H9 (cell line): Measurements from ENCODE around the gene RASL12. TPM values are rescaled to one million over a fixed set of nuclear protein-coding genes. Genes with fewer than 3 reads are reported as not detected.

ENCODE experiments used
- DNase-seq: peaks from one replicate; pipeline ENCODE4 v3.0.0-alpha.2; 2017
- H2AFZ ChIP-seq: one replicate; pipeline ENCODE4 v1.6.1; 2013; ENCODE audit warnings: mild to moderate bottlenecking, low read length, control low read depth, moderate library complexity
- H2AK5ac ChIP-seq: 2 replicates; pipeline ENCODE4 v1.6.1; 2013; ENCODE audit warnings: low read length, control low read depth, mixed read lengths; ENCODE audit not compliant: insufficient read length
- H2BK120ac ChIP-seq: one replicate; pipeline ENCODE4 v1.6.1; 2013; ENCODE audit warnings: low read depth, mild to moderate bottlenecking, low read length, control low read depth, inconsistent platforms; ENCODE audit not compliant: poor library complexity, severe bottlenecking
- H2BK12ac ChIP-seq: 2 replicates; pipeline ENCODE4 v1.6.1; 2013; ENCODE audit warnings: low read length, control low read depth, mixed read lengths, low read depth; ENCODE audit not compliant: insufficient read length
- H2BK15ac ChIP-seq: 2 replicates; pipeline ENCODE4 v1.6.1; 2013; ENCODE audit warnings: low read depth, low read length, control low read depth
- H2BK20ac ChIP-seq: one replicate; pipeline ENCODE4 v1.6.1; 2013; ENCODE audit warnings: low read depth, mild to moderate bottlenecking, low read length, control low read depth, inconsistent platforms; ENCODE audit not compliant: poor library complexity, severe bottlenecking
- H2BK5ac ChIP-seq: 2 replicates; pipeline ENCODE4 v1.6.1; 2013; ENCODE audit warnings: low read length, control low read depth, mixed read lengths; ENCODE audit not compliant: insufficient read length
- H3K14ac ChIP-seq: 2 replicates; pipeline ENCODE4 v1.6.1; 2013; ENCODE audit warnings: low read length, control low read depth; ENCODE audit not compliant: insufficient read depth
- H3K18ac ChIP-seq: 2 replicates; pipeline ENCODE4 v1.6.1; 2013; ENCODE audit warnings: low read depth, mild to moderate bottlenecking, mixed read lengths, low read length, control low read depth; ENCODE audit not compliant: insufficient read length
- H3K23ac ChIP-seq: 2 replicates; pipeline ENCODE4 v1.6.1; 2013; ENCODE audit warnings: low read length, control low read depth, mixed read lengths, low read depth; ENCODE audit not compliant: insufficient read length
- H3K23me2 ChIP-seq: 2 replicates; pipeline ENCODE4 v1.6.1; 2013; ENCODE audit warnings: low read depth, mild to moderate bottlenecking, mixed read lengths, low read length, control low read depth; ENCODE audit not compliant: insufficient read length, poor library complexity, severe bottlenecking
- H3K27ac ChIP-seq: 2 replicates; pipeline ENCODE4 v1.5.1; 2013; ENCODE audit warnings: low read length, control low read depth, mixed read lengths, low read depth; ENCODE audit not compliant: insufficient read length
- H3K27me3 ChIP-seq: 2 replicates; pipeline ENCODE4 v1.6.1; 2013; ENCODE audit warnings: low read length, control low read depth, inconsistent platforms; ENCODE audit not compliant: insufficient read depth
- H3K4ac ChIP-seq: 2 replicates; pipeline ENCODE4 v1.6.1; 2013; ENCODE audit warnings: low read depth, mild to moderate bottlenecking, control low read depth, inconsistent platforms, low read length, moderate library complexity
- H3K4me1 ChIP-seq: 2 replicates; pipeline ENCODE4 v1.6.1; 2013; ENCODE audit warnings: low read length, control low read depth, inconsistent platforms; ENCODE audit not compliant: insufficient read depth
- H3K4me2 ChIP-seq: 2 replicates; pipeline ENCODE4 v1.6.1; 2013; ENCODE audit warnings: low read length, control low read depth, mixed read lengths; ENCODE audit not compliant: insufficient read length, insufficient read depth
- H3K56ac ChIP-seq: 2 replicates; pipeline ENCODE4 v1.6.1; 2013; ENCODE audit warnings: low read depth, mild to moderate bottlenecking, mixed read lengths, low read length, control low read depth; ENCODE audit not compliant: insufficient read length
- H3K79me1 ChIP-seq: 2 replicates; pipeline ENCODE4 v1.6.1; 2013; ENCODE audit warnings: low read depth, mild to moderate bottlenecking, moderate library complexity, low read length, control low read depth, inconsistent platforms; ENCODE audit not compliant: insufficient read depth, poor library complexity, severe bottlenecking
- H3K79me2 ChIP-seq: 2 replicates; pipeline ENCODE4 v1.6.1; 2013; ENCODE audit warnings: low read length, control low read depth, inconsistent platforms; ENCODE audit not compliant: insufficient read depth
- H3K9ac ChIP-seq: 2 replicates; pipeline ENCODE4 v1.6.1; 2013; ENCODE audit warnings: low read length, control low read depth, mixed read lengths; ENCODE audit not compliant: insufficient read length; ENCODE audit errors: extremely low read depth
- H3K9me3 ChIP-seq: one replicate; pipeline ENCODE4 v1.6.1; 2013; ENCODE audit warnings: low read depth, low read length, inconsistent platforms; ENCODE audit not compliant: control insufficient read depth
- H3T11ph ChIP-seq: one replicate; pipeline ENCODE4 v1.6.1; 2013; ENCODE audit warnings: mild to moderate bottlenecking, low read length, control low read depth, inconsistent platforms
- H4K20me1 ChIP-seq: one replicate; pipeline ENCODE4 v1.6.1; 2013; ENCODE audit not compliant: control insufficient read depth, insufficient read length, insufficient read depth
- H4K5ac ChIP-seq: 2 replicates; pipeline ENCODE4 v1.6.1; 2013; ENCODE audit warnings: low read depth, mild to moderate bottlenecking, mixed read lengths, low read length, control low read depth; ENCODE audit not compliant: insufficient read length
- H4K8ac ChIP-seq: replicated peaks from 2 replicates; pipeline ENCODE4 v1.6.1; 2013; ENCODE audit warnings: low read length, control low read depth, mixed read lengths, low read depth; ENCODE audit not compliant: insufficient read length
- H4K91ac ChIP-seq: 2 replicates; pipeline ENCODE4 v1.6.1; 2013; ENCODE audit warnings: low read depth, mild to moderate bottlenecking, moderate library complexity, mixed read lengths, low read length, control low read depth; ENCODE audit not compliant: insufficient read length
- H3K27ac Mint-ChIP-seq, 3 experiments: 2 replicates in 2 of 3; 3 replicates in 1 of 3; pipeline ENCODE4 v1.8.0; 2020 to 2021; ENCODE audit warnings: mixed read lengths in 3 of 3, mild to moderate bottlenecking in 1 of 3, moderate library complexity in 1 of 3
- H3K27me3 Mint-ChIP-seq: 2 replicates; pipeline ENCODE4 v1.8.0; 2021; ENCODE audit warnings: low read depth, mild to moderate bottlenecking, moderate library complexity, mixed read lengths
- H3K36me3 Mint-ChIP-seq, 3 experiments: 2 replicates in 2 of 3; 3 replicates in 1 of 3; pipeline ENCODE4 v1.8.0; 2020 to 2021; ENCODE audit warnings: low read depth in 3 of 3, mixed read lengths in 3 of 3; ENCODE audit not compliant: insufficient read depth in 1 of 3
- H3K4me1 Mint-ChIP-seq, 2 experiments: 2 replicates each; pipeline ENCODE4 v1.8.0; 2020; ENCODE audit warnings: mixed read lengths in 2 of 2
- H3K4me3 Mint-ChIP-seq, 2 experiments: 2 replicates in 1 of 2; 3 replicates in 1 of 2; pipeline ENCODE4 v1.8.0; 2020 to 2021; ENCODE audit warnings: mild to moderate bottlenecking in 2 of 2, mixed read lengths in 2 of 2, moderate library complexity in 1 of 2
- H3K9me3 Mint-ChIP-seq, 2 experiments: 2 replicates in 1 of 2; 3 replicates in 1 of 2; pipeline ENCODE4 v1.8.0; 2020; ENCODE audit warnings: mild to moderate bottlenecking in 2 of 2, mixed read lengths in 2 of 2, moderate library complexity in 1 of 2
- WGBS: extraction: QIAGEN DNeasy Blood & Tissue Kit; methylation state at CpG from one replicate; pipeline ENCODE4 v1.1.7; 2013; ENCODE audit warnings: missing lambda C conversion rate, low lambda C conversion rate, mixed read lengths; ENCODE audit not compliant: insufficient read length; ENCODE audit errors: extremely low coverage; 5-methylcytosine and 5-hydroxymethylcytosine counted together
- total RNA-seq: library from RNA; stranded (reverse); gene quantifications from 2 replicates; pipeline ENCODE4 v1.2.1, GENCODE V29; 2021
- TF ChIP-seq, protein P1 (sequence below): fragments of 200-600 bp; sonication (generic); conservative IDR thresholded peaks from 3 replicates; pipeline ENCODE4 v1.8.0; 2021; ENCODE audit warnings: antibody characterized with exemption, mild to moderate bottlenecking

Gene RASL12
- total RNA-seq, 1 experiment from 2014 or later, result 7.5 TPM

DNA sequence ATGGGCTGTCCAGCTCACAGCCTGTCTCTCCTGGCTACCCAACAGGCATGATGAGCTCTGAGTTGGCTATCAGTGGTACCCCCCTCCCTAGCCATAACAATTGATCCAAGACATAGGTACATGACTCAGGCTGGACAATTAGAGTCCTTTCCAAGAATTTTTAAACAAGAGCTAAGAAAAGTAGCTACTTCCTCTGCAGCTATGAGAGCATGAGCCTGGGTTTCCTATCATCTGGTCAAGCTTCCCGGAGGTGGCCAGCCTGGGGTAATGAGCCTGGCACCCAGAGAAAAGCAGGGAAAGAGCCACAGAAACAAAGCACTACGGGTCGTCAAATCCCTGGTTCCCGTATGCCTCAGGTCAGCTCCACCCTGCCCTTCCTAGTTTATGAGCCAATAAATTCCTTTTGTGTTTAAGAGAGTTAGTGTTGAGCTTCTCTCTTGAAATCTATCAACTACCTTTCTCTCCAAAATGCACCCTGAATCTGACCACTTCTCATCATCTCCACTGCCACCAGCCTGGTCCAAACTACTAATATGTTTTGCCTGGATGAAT is 24.9 kb downstream of the RASL12 start:
- Histone ChIP-seq H3K23me2 (no peaks in the 10 kb centered on the region), H3K9ac (no peak overlapping the region), H3K79me2 (no peaks in the 10 kb centered on the region), H3K27ac (no peak overlapping the region), H3K4me1 (no peaks in the 10 kb centered on the region), H3K4me2 (no peak overlapping the region), H3K4ac (no peak overlapping the region), H2BK15ac (no peak overlapping the region), H2BK120ac (no peak overlapping the region), H4K20me1 (no peaks in the 10 kb centered on the region), H3K9me3 (no peaks in the 10 kb centered on the region), H3K27me3 (no peaks in the 10 kb centered on the region), H3K79me1 (no peaks in the 10 kb centered on the region), H4K91ac (no peak overlapping the region), H2AFZ (no peak overlapping the region), H2AK5ac (no peak overlapping the region), H3K14ac (no peak overlapping the region), H3T11ph (no peak overlapping the region), H3K56ac (no peak overlapping the region), H3K18ac (no peak overlapping the region), H2BK5ac (no peak overlapping the region), H3K23ac (no peak overlapping the region), H2BK20ac (no peak overlapping the region), H4K5ac (no peak overlapping the region), H4K8ac (no peak overlapping the region), H2BK12ac (no peak overlapping the region)
- Mint-ChIP-seq H3K36me3 (no peaks in the 10 kb centered on the region), H3K9me3 (no peaks in the 10 kb centered on the region), H3K4me1 (peaks cover 7 to 8% of the 10 kb centered on the region in 2 experiments), H3K27me3 (peaks cover 5% of the 10 kb centered on the region; the same call in 1 of the 2 replicates), H3K4me3 (no peak overlapping the region), H3K27ac (no peak overlapping the region)
- TF ChIP-seq, protein P1, sequence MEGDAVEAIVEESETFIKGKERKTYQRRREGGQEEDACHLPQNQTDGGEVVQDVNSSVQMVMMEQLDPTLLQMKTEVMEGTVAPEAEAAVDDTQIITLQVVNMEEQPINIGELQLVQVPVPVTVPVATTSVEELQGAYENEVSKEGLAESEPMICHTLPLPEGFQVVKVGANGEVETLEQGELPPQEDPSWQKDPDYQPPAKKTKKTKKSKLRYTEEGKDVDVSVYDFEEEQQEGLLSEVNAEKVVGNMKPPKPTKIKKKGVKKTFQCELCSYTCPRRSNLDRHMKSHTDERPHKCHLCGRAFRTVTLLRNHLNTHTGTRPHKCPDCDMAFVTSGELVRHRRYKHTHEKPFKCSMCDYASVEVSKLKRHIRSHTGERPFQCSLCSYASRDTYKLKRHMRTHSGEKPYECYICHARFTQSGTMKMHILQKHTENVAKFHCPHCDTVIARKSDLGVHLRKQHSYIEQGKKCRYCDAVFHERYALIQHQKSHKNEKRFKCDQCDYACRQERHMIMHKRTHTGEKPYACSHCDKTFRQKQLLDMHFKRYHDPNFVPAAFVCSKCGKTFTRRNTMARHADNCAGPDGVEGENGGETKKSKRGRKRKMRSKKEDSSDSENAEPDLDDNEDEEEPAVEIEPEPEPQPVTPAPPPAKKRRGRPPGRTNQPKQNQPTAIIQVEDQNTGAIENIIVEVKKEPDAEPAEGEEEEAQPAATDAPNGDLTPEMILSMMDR, result no peak
- WGBS, result no CpG with 5 or more reads among the region's 4 CpGs
- DNase-seq, result no peak
